Omental fat pad (tissue), 4 donors: Measurements from ENCODE around the gene HSD3B7. TPM values are rescaled to one million over a fixed set of nuclear protein-coding genes. Genes with fewer than 3 reads are reported as not detected.

Source experiments
- ATAC-seq: fragments of 150-250 bp; one replicate; pipeline ENCODE4 v1.9.1; 2016; ENCODE audit warnings: mild to moderate bottlenecking, moderate library complexity; ENCODE audit not compliant: low FRiP score
- DNase-seq: peaks from one replicate; pipeline ENCODE4 v3.0.0-alpha.2; 2019; ENCODE audit warnings: low spot score
- CTCF ChIP-seq, 3 donors: fragments of 450-650 bp; IDR thresholded peaks; one replicate each; pipeline ENCODE4 v1.5.1; 2016 to 2017; ENCODE audit warnings: antibody characterized with exemption in 3 of 3, mild to moderate bottlenecking in 3 of 3, moderate library complexity in 2 of 3
- total RNA-seq, 4 donors: library from RNA; depleted of rRNA; stranded (reverse); fragments of >200 nt; gene quantifications; one replicate each; pipeline ENCODE4 v1.1.0, GENCODE V29; 2016

Gene HSD3B7
- total RNA-seq, 4 donors from 2014 or later: 23.2 to 45.3 (median 33.0) TPM

GRCh38 chr16:30991052-30991451, 6.0 kb downstream of the HSD3B7 start:
- no peak for TF ChIP-seq CTCF (IDR thresholded peaks at IDR 0.05)
- DNase-seq (no peak), ATAC-seq (no peak)

GRCh38 chr16:30992276-30992780, 7.3 kb downstream of the HSD3B7 start:
- no peak for TF ChIP-seq CTCF (IDR thresholded peaks at IDR 0.05)
- ATAC-seq: no peak
- no peak for DNase-seq

DNA sequence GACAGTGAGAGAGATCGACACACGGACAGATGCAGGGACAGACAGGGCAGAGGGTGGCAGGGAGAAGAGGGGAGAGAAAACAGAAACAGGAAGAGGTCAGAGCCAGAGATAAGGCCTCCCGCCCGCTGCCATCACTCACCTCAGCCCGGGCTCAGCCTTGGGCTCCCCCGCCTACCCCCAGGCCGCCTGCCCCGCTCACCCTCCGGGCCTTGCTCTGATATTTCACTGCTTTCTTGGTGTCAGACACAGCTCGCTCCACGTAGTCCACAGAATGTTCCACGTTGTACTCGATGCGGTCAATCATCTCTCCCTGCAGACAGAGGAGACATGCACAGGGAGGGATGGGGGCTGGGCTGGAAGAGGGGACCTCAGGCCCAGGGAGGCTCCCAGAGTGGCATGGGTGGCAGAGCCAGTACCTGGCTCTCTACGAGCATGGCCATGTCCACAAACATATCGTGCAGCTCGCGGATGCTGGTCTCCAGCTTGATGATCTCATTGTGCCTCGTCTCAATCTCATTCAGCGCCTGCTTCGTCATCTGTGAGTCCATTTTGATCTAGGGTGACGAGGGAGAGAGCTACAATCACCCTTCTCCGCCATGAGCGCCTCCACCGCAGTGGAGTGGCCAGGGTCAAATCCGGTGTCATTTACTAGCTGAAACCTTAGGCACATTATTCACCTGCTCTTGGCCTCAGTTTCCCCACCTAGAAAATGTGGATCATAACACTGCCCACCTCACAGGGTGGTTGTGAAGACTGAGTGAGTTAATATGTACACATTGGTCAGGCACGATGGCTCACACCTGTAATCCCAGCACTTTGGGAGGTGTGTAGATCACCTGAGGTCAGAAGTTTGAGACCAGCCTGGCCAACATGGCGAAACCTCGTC, 8.2 kb downstream of the HSD3B7 start:
- DNase-seq (no peak), ATAC-seq (no peak)
- no peak for TF ChIP-seq CTCF (IDR thresholded peaks at IDR 0.05)

DNA sequence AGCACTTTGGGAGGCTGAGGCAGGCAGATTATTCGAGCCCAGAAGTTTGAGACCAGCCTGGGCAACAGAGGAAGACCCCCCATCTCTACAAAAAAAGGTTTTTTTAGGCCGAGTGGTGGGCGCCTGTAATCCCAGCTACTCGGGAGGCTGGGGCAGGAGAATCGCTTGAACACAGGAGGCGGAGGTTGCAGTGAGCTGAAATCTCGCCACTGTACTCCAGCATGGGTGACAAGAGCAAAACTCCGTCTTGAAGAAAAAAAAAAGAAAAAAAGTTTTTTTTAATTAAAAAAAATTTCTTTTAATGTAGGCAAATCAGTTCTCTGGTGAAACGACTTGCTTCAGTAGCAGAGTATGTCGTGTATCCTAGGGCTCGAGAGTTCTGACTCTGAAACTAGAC, 10.9 kb downstream of the HSD3B7 start:
- no peak for TF ChIP-seq CTCF (IDR thresholded peaks at IDR 0.05)
- no peak for DNase-seq
- ATAC-seq: no peak

- ATAC-seq (peak; percentile 31), DNase-seq (no peak)
- TF ChIP-seq CTCF (IDR thresholded peaks at IDR 0.05): no peak
These were observed 11.4 kb downstream of the HSD3B7 start for GRCh38 chr16:30996324-30996984.

GRCh38 chr16:30996985-30997724, 12.1 kb downstream of the HSD3B7 start:
- ATAC-seq: peak; percentile 89

More at GRCh38 chr16:30996985-30997724, 12.1 kb downstream of the HSD3B7 start:
- no peak for TF ChIP-seq CTCF (IDR thresholded peaks at IDR 0.05)
- peak; percentile 77 for DNase-seq
